Suprapubic skin (tissue), 3 donors: Measurements from ENCODE around the gene THEM4.

Experiments
- CTCF ChIP-seq, 2 donors: fragments of 200-600 bp in 1 of 2; fragments of 450-650 bp in 1 of 2; sonication (generic) in 1 of 2; IDR thresholded peaks; one replicate each; pipeline ENCODE4 v1.5.1; 2016 to 2019; ENCODE audit warnings: antibody characterized with exemption in 2 of 2, mild to moderate bottlenecking in 1 of 2, moderate library complexity in 1 of 2
- POLR2A ChIP-seq, 2 donors: fragments of 450-650 bp; IDR thresholded peaks; one replicate each; pipeline ENCODE4 v1.6.1; 2017; ENCODE audit warnings: antibody characterized with exemption in 2 of 2, mild to moderate bottlenecking in 2 of 2, moderate library complexity in 2 of 2

GRCh38 chr1:151868486-151868885 lies 40.8 kb downstream of the THEM4 start:
- TF ChIP-seq CTCF (IDR thresholded peaks at IDR 0.05) (no peak), POLR2A (IDR thresholded peaks at IDR 0.05) (no peak)
